ENCODE results near the gene MPST.
"Not testable (repeated sequence)": the region's sequence is repeated elsewhere in the genome, so short reads cannot be mapped to it uniquely, and the experiment has no call there.

DNA sequence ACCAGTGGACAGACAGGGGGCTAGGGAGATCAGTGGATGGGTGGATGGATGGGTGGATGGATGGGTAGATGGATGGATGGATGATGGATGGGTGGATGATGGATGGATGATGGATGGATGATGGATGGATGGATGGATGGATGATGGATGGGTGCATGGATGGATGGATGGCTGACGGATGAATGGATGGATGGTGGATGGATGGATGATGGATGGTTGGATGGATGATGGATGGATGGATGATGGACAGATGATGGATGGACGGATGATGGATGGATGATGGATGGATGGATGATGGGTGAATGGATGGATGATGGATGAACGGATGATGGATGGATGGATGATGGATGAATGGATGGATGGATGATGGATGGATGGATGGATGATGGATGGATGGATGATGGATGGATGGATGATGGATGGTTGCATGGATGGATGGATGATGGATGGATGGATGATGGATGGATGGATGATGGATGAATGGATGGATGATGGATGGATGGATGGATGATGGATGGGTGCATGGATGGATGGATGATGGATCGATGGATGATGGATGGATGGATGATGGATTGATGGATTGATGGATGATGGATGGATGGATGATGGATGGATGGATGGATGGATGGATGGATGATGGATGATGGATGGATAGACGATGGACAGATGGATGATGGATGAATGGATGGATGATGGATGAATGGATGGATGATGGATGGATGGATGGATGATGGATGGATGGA is 52.5 kb downstream of the MPST start:
- TF ChIP-seq, protein P1, sequence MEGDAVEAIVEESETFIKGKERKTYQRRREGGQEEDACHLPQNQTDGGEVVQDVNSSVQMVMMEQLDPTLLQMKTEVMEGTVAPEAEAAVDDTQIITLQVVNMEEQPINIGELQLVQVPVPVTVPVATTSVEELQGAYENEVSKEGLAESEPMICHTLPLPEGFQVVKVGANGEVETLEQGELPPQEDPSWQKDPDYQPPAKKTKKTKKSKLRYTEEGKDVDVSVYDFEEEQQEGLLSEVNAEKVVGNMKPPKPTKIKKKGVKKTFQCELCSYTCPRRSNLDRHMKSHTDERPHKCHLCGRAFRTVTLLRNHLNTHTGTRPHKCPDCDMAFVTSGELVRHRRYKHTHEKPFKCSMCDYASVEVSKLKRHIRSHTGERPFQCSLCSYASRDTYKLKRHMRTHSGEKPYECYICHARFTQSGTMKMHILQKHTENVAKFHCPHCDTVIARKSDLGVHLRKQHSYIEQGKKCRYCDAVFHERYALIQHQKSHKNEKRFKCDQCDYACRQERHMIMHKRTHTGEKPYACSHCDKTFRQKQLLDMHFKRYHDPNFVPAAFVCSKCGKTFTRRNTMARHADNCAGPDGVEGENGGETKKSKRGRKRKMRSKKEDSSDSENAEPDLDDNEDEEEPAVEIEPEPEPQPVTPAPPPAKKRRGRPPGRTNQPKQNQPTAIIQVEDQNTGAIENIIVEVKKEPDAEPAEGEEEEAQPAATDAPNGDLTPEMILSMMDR (IDR thresholded peaks at IDR 0.05) = not testable (repeated sequence)
- not testable (repeated sequence) for TF ChIP-seq POLR2A (IDR thresholded peaks at IDR 0.05)
